ENCODE results near the gene ATXN10.

GRCh38 chr22:45893516-45893915 lies 221.9 kb downstream of the ATXN10 start:
- TF ChIP-seq CTCF (IDR thresholded peaks at IDR 0.05; ENCODE audit: low read depth, low read length) (no peak), POLR2A (IDR thresholded peaks at IDR 0.05; ENCODE audit: extremely low read depth, insufficient read length) (no peak)

Measured in NB4 (cell line).